Gastrocnemius medialis (tissue), 4 donors: ENCODE data around the gene MAD1L1.

Experiments used
- POLR2A ChIP-seq, 2 donors: fragments of 450-650 bp; IDR thresholded peaks; one replicate each; pipeline ENCODE4 v1.6.1; 2017; ENCODE audit warnings: antibody characterized with exemption in 2 of 2, mild to moderate bottlenecking in 2 of 2, moderate library complexity in 2 of 2
- TF ChIP-seq, protein P1 (sequence below), 5 experiments: fragments of 450-650 bp in 3 of 5; fragments of 200-600 bp in 2 of 5; sonication (generic) in 2 of 5; IDR thresholded peaks in 4 of 5; conservative IDR thresholded peaks in 1 of 5; 1 replicate in 4 of 5; 2 replicates in 1 of 5; pipeline ENCODE4 v1.5.1; 2016 to 2019; ENCODE audit warnings: antibody characterized with exemption in 5 of 5, mild to moderate bottlenecking in 3 of 5, moderate library complexity in 3 of 5

GRCh38 chr7:2211926-2212325 lies 20.8 kb downstream of the MAD1L1 start:
- TF ChIP-seq, protein P1, sequence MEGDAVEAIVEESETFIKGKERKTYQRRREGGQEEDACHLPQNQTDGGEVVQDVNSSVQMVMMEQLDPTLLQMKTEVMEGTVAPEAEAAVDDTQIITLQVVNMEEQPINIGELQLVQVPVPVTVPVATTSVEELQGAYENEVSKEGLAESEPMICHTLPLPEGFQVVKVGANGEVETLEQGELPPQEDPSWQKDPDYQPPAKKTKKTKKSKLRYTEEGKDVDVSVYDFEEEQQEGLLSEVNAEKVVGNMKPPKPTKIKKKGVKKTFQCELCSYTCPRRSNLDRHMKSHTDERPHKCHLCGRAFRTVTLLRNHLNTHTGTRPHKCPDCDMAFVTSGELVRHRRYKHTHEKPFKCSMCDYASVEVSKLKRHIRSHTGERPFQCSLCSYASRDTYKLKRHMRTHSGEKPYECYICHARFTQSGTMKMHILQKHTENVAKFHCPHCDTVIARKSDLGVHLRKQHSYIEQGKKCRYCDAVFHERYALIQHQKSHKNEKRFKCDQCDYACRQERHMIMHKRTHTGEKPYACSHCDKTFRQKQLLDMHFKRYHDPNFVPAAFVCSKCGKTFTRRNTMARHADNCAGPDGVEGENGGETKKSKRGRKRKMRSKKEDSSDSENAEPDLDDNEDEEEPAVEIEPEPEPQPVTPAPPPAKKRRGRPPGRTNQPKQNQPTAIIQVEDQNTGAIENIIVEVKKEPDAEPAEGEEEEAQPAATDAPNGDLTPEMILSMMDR (IDR thresholded peaks at IDR 0.05 in 4 of 5, conservative IDR thresholded peaks at IDR 0.05 in 1 of 5), result no peak
- no peak for TF ChIP-seq POLR2A (IDR thresholded peaks at IDR 0.05)
